Islet precursor cell (in vitro differentiated cells): Measurements from ENCODE around the gene OR2A7.
A peak's percentile ranks its signal among the peaks of the same experiment; 100 is the strongest.
"Not testable (repeated sequence)": the region's sequence is repeated elsewhere in the genome, so short reads cannot be mapped to it uniquely, and the experiment has no call there.

Source experiments
- DNase-seq: peaks from one replicate; pipeline ENCODE4 v3.0.0-alpha.2; 2018

OR2A7 gene

GRCh38 chr7:144264692-144265091 is at the start of gene OR2A7:
Gene OR2A7 (minus strand): TSS chr7:144264792. CDS start chr7:144259628, 5,164 bp downstream.
- DNase-seq: not testable (repeated sequence)

DNA sequence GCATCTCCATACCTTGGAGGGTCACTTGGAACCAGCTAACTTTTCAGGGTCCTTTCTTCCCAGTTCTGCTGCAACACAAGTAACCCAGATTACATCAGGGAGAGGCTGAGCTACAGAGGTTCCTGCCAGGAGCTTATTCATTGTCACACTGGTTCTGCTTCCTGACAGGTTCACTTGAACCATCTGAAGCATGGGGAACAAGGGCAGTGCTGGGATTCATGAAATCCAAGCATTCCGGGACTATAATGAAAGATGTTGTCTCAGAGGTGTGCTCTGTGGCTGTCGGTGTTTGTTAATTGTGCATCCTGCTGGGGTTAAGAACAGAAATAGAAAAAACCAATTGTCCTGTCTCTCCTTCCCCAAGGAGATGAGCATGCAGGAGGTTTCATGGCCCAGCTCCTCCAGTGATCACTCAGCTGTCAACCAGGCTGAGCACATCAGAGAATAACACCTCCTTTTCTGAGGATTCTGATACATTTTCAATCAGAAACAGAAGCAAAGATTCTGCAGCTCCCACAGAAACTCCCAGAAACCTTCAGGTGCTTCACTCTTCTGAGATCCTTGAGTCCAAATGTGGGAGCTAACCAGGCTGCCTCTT is 47.4 kb upstream of the OR2A7 start, which contains the start of gene OR2A1:
Gene OR2A1, plus strand, starts transcription at position 548 of the 598 bp plus-strand sequence. CDS start 5,706 bp downstream, outside the sequence.
- DNase-seq: not testable (repeated sequence)

DNA sequence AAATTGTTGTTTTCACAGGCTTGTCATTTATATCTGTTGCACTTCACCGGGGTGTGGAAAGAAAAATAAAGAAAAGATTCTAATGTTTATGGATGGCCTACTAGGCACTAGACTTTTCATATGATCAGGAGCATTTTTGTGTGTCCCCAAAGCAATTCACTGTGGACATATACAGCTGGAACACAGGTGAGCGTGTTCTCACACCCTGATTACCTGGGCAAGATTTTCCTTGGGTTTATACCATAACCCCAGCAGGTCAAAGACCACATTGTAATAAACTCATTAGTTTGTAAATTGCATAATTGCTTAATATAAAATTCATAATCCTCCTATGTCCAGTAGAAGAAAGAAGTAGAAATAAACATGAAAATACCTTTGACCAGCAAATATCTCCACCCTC is 46.6 kb upstream of the OR2A7 start:
- not testable (repeated sequence) for DNase-seq

- not testable (repeated sequence) for DNase-seq
Observed at GRCh38 chr7:144309702-144310101, 45.1 kb upstream of the OR2A7 start.

DNA sequence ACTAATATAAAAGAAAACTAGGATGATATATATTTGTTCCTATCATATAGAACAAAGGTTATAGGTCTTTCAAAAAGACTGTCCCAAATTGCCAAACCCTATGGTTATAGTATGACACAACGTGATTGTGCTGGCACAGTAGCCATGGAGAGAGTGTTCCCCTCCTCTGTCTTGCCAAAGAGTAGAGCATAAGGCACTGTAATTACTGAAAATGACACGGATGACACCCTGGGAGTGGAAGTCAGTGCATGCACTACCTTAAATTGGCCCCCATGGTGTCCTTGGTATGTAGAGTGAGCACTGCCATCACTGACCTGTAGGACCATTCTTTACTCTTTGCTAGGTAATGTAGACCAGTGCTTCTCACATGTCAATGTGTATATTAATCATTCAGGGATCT is 40.6 kb upstream of the OR2A7 start:
- not testable (repeated sequence) for DNase-seq

GRCh38 chr7:144303607-144304006 is 39.0 kb upstream of the OR2A7 start:
- DNase-seq: not testable (repeated sequence)

DNA sequence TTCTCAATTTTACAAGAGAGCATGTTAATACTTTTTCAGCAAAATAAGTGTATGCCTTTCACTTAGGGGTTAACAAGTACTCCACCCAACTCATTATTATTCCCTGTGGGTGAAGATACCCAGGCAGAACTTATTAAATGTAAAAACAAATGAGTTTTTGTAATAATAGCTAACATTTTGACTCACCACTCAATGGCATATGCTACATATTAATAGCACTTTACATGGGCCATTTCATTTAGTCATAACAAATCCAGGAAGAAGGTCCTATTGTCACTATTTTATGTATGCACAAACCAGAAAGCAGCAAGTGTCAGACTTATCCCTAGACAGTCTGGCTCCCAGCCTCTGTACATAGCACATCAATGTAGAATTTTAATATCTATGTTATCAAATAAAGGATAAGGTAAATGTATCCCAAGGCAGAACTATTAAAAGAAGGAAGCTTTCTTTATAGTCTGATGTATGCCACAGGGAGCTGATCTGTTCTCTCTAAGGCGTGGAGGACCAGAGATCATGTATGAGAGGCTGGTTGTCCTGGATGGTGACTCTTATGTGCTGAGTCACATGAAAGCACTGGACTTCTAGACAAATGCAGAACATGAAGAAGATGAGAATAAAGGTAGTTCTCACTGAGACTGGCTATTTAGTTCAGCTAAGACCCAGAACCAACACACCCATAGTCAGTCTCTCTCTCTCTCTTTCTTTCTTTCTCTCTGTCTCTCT is 38.1 kb upstream of the OR2A7 start:
- DNase-seq: not testable (repeated sequence)

- not testable (repeated sequence) for DNase-seq
Observed at GRCh38 chr7:144293794-144294499, 29.4 kb upstream of the OR2A7 start.

GRCh38 chr7:144292384-144293161 is 28.0 kb upstream of the OR2A7 start:
- peak; percentile 10 for DNase-seq

DNA sequence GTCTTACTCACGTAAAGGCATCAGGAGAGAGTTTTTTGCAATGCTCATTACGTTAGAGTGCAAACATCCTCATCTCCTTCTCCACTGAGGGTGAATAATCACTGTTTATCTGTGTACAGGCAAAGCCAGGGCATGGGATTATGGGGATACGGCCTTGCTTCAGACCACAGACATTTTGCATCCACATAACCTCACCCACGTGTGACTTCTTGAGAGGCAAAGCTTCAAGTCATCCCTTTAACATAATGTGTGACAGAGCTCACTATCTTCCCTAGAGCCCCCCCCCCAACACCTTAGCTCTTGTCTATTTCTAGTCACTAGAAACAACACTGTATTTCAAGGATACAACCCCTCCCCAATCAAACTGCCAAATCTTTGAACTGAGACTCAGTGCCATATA is 27.0 kb upstream of the OR2A7 start:
- peak; percentile 1 for DNase-seq

- not testable (repeated sequence) for DNase-seq
Observed at GRCh38 chr7:144287171-144287784, 22.7 kb upstream of the OR2A7 start.

- DNase-seq: not testable (repeated sequence)
Observed at GRCh38 chr7:144283716-144284115, 19.1 kb upstream of the OR2A7 start.

GRCh38 chr7:144282490-144282889 is 17.9 kb upstream of the OR2A7 start:
- not testable (repeated sequence) for DNase-seq

GRCh38 chr7:144281981-144282380 is 17.4 kb upstream of the OR2A7 start:
- not testable (repeated sequence) for DNase-seq

DNA sequence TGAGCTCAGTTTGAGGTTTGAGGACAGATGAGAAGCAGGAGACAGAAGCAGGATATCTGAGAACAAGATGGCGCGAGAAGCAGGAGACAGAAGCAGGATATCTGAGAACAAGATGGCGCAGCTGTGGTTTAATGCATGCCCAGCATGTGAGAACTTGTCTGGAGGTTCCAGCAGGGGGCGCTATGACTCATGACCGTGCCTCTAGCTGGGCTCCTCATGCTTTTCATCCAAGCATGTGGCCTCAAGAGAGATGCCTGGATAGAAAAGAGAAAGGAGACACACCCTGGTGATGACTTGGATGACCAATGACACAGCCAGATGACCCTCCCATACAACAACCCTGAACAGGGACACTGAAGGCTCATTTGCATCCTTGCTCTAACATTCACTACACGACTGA is 15.4 kb upstream of the OR2A7 start:
- not testable (repeated sequence) for DNase-seq

DNA sequence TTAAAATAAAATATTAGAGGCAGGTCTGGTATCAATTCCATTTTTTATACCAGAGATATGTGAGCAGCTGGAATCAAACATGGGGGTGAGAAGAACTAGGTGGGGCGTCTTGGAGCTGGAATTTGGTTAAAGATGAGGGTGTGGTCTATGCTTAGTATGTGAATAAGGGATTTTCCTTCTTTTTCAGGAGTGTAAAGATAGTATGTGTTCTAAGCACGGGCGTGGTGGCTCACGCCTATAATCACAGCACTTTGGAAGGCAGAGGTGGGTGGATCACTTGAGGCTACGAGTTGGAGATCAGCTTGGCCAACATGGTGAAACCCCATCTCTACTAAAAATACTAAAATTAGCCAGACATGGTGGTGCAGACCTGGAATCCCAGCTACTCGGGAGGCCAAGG is 10.7 kb upstream of the OR2A7 start:
- not testable (repeated sequence) for DNase-seq

DNA sequence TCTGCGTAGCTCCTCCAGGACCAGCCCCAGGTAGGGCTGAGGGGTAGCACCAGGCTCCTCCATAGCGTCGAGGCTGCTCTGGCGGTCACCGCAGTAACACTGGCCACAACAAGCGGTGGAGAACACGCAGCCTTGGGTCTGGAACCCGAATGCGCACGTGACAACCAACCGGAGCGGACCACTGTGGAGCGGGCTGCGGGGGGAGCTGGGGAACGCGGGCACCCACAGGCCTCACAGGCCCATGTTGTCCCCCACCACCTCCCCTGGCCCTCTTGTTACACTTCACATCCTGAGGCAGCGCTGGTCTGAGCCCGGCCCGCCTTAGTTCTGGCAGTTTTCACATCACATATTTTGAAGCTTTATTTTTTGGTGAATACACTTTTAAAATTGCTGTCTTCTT is 4.6 kb upstream of the OR2A7 start, which contains the start of gene CTAGE8:
Gene CTAGE8, minus strand, starts transcription at position 101 of the 400 bp plus-strand sequence. Its CDS starts 38 bp downstream, at position 63.
- not testable (repeated sequence) for DNase-seq

GRCh38 chr7:144262128-144262527 is 2.5 kb downstream of the OR2A7 start:
- not testable (repeated sequence) for DNase-seq

GRCh38 chr7:144259067-144259466 is 5.5 kb downstream of the OR2A7 start:
- DNase-seq: not testable (repeated sequence)

DNA sequence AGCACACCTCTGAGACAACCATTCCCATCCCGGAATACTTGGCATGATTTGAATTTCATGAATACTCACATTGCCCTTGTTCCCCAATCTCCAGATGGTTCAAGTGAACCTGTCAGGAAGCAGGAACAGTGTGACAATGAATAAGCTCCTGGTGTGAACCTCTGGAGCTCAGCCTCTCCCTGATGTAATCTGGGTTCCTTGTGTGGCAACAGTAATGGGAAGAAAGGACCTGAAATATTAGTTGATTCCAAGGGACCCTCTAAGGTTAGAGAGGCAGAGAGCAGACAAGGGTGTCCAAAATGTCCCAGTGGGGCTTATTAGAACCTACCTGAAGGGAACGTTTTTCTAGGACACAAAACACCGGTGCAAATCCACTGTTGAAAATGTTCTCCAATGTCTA is 8.5 kb downstream of the OR2A7 start:
- peak; percentile 56 for DNase-seq

DNA sequence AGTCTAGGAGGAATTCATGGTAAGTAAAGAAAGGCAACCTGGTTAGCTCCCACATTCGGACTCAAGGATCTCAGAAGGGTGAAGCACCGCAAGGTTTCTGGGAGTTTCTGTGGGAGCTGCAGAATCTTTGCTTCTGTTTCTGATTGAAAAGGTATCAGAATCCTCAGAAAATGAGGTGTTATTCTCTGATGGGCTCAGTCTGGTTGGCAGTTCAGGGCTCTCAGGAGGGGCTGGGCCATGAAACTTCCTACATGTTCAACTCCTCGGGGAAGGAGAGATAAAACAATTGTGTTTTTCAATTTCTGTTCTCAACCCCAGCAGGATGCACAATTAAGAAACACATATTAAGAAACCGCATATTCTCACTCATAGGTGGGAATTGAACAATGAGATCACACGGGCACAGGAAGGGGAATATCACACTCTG is 9.1 kb downstream of the OR2A7 start:
- peak; percentile 35 for DNase-seq

- DNase-seq: not testable (repeated sequence)
Observed at GRCh38 chr7:144252307-144252706, 12.3 kb downstream of the OR2A7 start.
